SK-N-SH (cell line): Measurements from ENCODE around the gene LCN10. TPM values are rescaled to one million over a fixed set of nuclear protein-coding genes. Genes with fewer than 3 reads are reported as not detected.
"Not testable (repeated sequence)": the region's sequence is repeated elsewhere in the genome, so short reads cannot be mapped to it uniquely, and the experiment has no call there.

Source experiments
- CTCF ChIA-PET: fragments of 300-600, 350-600 bp; formaldehyde crosslinking; extraction: SDS; loops from one replicate; lab custom pipeline; 2021; lab: Yijun Ruan, JAX
- POLR2A ChIA-PET: fragments of 350-600 bp; sonication (Branson Sonifier 250); formaldehyde crosslinking; extraction: SDS; loops from one replicate; lab custom pipeline; 2020; ENCODE audit warnings: antibody characterized with exemption, inconsistent platforms; lab: Yijun Ruan, JAX
- DNase-seq: peaks from one replicate; pipeline ENCODE4 v3.0.0; 2012
- H2AFZ ChIP-seq: fragments of 200-600 bp; sonication (generic); 2 replicates; pipeline ENCODE4 v1.8.1; 2016; ENCODE audit warnings: antibody characterized with exemption, mild to moderate bottlenecking, low read depth
- H3F3A ChIP-seq: fragments of 200-600 bp; sonication (generic); replicated peaks from 2 replicates; pipeline ENCODE3; 2016; ENCODE audit warnings: antibody characterized with exemption, mild to moderate bottlenecking; ENCODE audit not compliant: insufficient read depth
- H3K27ac ChIP-seq, 2 experiments: fragments of 200-500 bp in 1 of 2; fragments of 200-600 bp in 1 of 2; sonication (Bioruptor generic) in 1 of 2; sonication (generic), shearing (Covaris generic) in 1 of 2; 2 replicates each; pipeline versions ENCODE4 v1.5.1 to v1.6.1; 2014 to 2016; ENCODE audit warnings: low read depth in 2 of 2, inconsistent platforms in 1 of 2, low read length in 1 of 2, mild to moderate bottlenecking in 1 of 2, mixed read lengths in 1 of 2
- H3K27me3 ChIP-seq: fragments of 200-600 bp; sonication (generic), shearing (Covaris generic); 2 replicates; pipeline ENCODE4 v1.6.1; 2016; ENCODE audit warnings: mixed run types; ENCODE audit not compliant: insufficient read depth
- H3K36me3 ChIP-seq, 2 experiments: fragments of 200-500 bp in 1 of 2; fragments of 200-600 bp in 1 of 2; sonication (Bioruptor generic) in 1 of 2; sonication (generic) in 1 of 2; replicated peaks in 1 of 2; 2 replicates each; pipeline versions ENCODE3 to v1.5.1; 2014 to 2016; ENCODE audit warnings: low read length in 1 of 2, mild to moderate bottlenecking in 1 of 2; ENCODE audit not compliant: insufficient read depth in 2 of 2, control insufficient read depth in 1 of 2
- H3K4me1 ChIP-seq, 2 experiments: fragments of 200-500 bp in 1 of 2; fragments of 200-600 bp in 1 of 2; sonication (Bioruptor generic) in 1 of 2; sonication (generic), shearing (Covaris generic) in 1 of 2; 2 replicates each; pipeline versions ENCODE4 v1.5.1 to v1.6.1; 2014 to 2016; ENCODE audit warnings: low read depth in 1 of 2, low read length in 1 of 2, mixed run types in 1 of 2; ENCODE audit not compliant: insufficient read depth in 2 of 2, control insufficient read depth in 1 of 2
- H3K4me2 ChIP-seq: fragments of 200-600 bp; sonication (generic), shearing (Covaris generic); 2 replicates; pipeline ENCODE4 v1.6.1; 2017; ENCODE audit warnings: mixed run types
- H3K4me3 ChIP-seq, 2 experiments: fragments of 200-500 bp in 1 of 2; fragments of 200-600 bp in 1 of 2; sonication (Bioruptor generic) in 1 of 2; sonication (generic), shearing (Covaris generic) in 1 of 2; 2 replicates each; pipeline versions ENCODE4 v1.5.1 to v1.8.1; 2014 to 2016; ENCODE audit warnings: low read depth in 2 of 2, inconsistent platforms in 1 of 2, low read length in 1 of 2, mild to moderate bottlenecking in 1 of 2, mixed read lengths in 1 of 2, moderate library complexity in 1 of 2
- H3K79me2 ChIP-seq: fragments of 200-600 bp; sonication (generic); 2 replicates; pipeline ENCODE4 v1.8.1; 2017; ENCODE audit warnings: mild to moderate bottlenecking; ENCODE audit not compliant: insufficient read depth
- H3K9ac ChIP-seq: fragments of 200-600 bp; sonication (generic); 2 replicates; pipeline ENCODE4 v1.6.1; 2017; ENCODE audit warnings: mixed run types
- H3K9me2 ChIP-seq: fragments of 200-600 bp; sonication (generic); 2 replicates; pipeline ENCODE4 v1.6.1; 2017; ENCODE audit warnings: mixed run types
- H3K9me3 ChIP-seq: fragments of 200-600 bp; sonication (generic); 2 replicates; pipeline ENCODE4 v1.6.1; 2017; ENCODE audit warnings: mixed run types, mild to moderate bottlenecking, moderate library complexity
- H4K20me1 ChIP-seq: fragments of 200-600 bp; sonication (generic); 2 replicates; pipeline ENCODE4 v1.6.1; 2017; ENCODE audit warnings: mild to moderate bottlenecking, mixed run types; ENCODE audit not compliant: insufficient read depth
- CTCF ChIP-seq: fragments of 200-600 bp; sonication (generic); IDR thresholded peaks from 2 replicates; pipeline ENCODE4 v1.6.1; 2017; ENCODE audit warnings: antibody characterized with exemption, mild to moderate bottlenecking, moderate library complexity
- EP300 ChIP-seq, 2 experiments: IDR thresholded peaks; 2 replicates each; pipeline versions ENCODE4 v1.4.0 to v1.6.1; 2012; ENCODE audit warnings: borderline replicate concordance in 1 of 2, low read depth in 1 of 2, low read length in 1 of 2
- EZH2phosphoT487 ChIP-seq: fragments of 200-600 bp; sonication (generic); IDR thresholded peaks from 2 replicates; pipeline ENCODE4 v1.6.1; 2017; ENCODE audit warnings: low read depth, mixed run types, mild to moderate bottlenecking, antibody characterized with exemption, moderate library complexity, borderline replicate concordance
- FOSL2 ChIP-seq: IDR thresholded peaks from 2 replicates; pipeline ENCODE4 v1.4.0; 2012; ENCODE audit warnings: low read depth, mild to moderate bottlenecking, moderate library complexity, borderline replicate concordance
- GABPA ChIP-seq: IDR thresholded peaks from 2 replicates; pipeline ENCODE4 v1.4.0; 2012; ENCODE audit warnings: low read depth, mild to moderate bottlenecking
- MAX ChIP-seq: IDR thresholded peaks from 2 replicates; pipeline ENCODE4 v1.4.0; 2012; ENCODE audit warnings: low read depth
- REST ChIP-seq: IDR thresholded peaks from 2 replicates; pipeline ENCODE4 v1.6.1; 2012; ENCODE audit warnings: mild to moderate bottlenecking, low read depth, low read length, moderate library complexity
- RXRA ChIP-seq: IDR thresholded peaks from 2 replicates; pipeline ENCODE4 v1.4.0; 2012; ENCODE audit warnings: low read depth, mild to moderate bottlenecking, borderline replicate concordance
- TAF1 ChIP-seq: IDR thresholded peaks from 2 replicates; pipeline ENCODE4 v1.6.1; 2012; ENCODE audit warnings: low read depth, mild to moderate bottlenecking, low read length, moderate library complexity, borderline replicate concordance
- USF1 ChIP-seq: IDR thresholded peaks from 2 replicates; pipeline ENCODE4 v1.4.0; 2012; ENCODE audit warnings: low read depth, borderline replicate concordance
- YY1 ChIP-seq: IDR thresholded peaks from 2 replicates; pipeline ENCODE4 v1.4.0; 2012; ENCODE audit warnings: low read depth, mild to moderate bottlenecking
- WGBS: methylation state at CpG from one replicate; pipeline ENCODE4 v1.1.6; 2017; ENCODE audit warnings: low lambda C conversion rate; 5-methylcytosine and 5-hydroxymethylcytosine counted together
- polyA plus RNA-seq, 3 experiments: library from polyadenylated mRNA; depleted of rRNA; stranded (reverse); fragments of >200 nt; gene quantifications; 2 replicates each; pipeline ENCODE4 v1.2.3, GENCODE V29; 2012

Gene LCN10
- polyA plus RNA-seq, 1 of the 3 experiments (the other 2 are of a cell fraction) = not detected

GRCh38 chr9:136765745-136766409 is 23.1 kb upstream of the LCN10 start:
- not testable (repeated sequence) for H3K4me2 ChIP-seq, H3K4me3 ChIP-seq, H3K27me3 ChIP-seq, H3F3A ChIP-seq, DNase-seq, H2AFZ ChIP-seq, H3K79me2 ChIP-seq, H3K9me2 ChIP-seq, H4K20me1 ChIP-seq, H3K36me3 ChIP-seq, H3K9me3 ChIP-seq, H3K4me1 ChIP-seq, H3K27ac ChIP-seq, H3K9ac ChIP-seq
- ChIA-PET CTCF (interaction anchor here (1.0 to 3.7 kb wide), 7 partner anchors 8 to 94 kb away, joined by 3 to 22 read pairs (median 6); partner anchors contain the start of gene LCN8), POLR2A (interaction anchor here (1.0 kb wide), 1 partner anchor 38 kb away, joined by 3 read pairs; no protein-coding TSS in a partner anchor)
- 79% methylated on average over 14 of the region's 14 CpGs for WGBS

- Histone ChIP-seq H3K4me2 (no peak overlapping the region), H3F3A (no peaks in the 10 kb centered on the region), H3K4me1 (peaks cover 0 to 14% of the 10 kb centered on the region in 2 experiments; a peak in 1 of 4 replicates), H3K27ac (no peak overlapping the region), H4K20me1 (no peaks in the 10 kb centered on the region), H2AFZ (no peak overlapping the region), H3K9me2 (no peaks in the 10 kb centered on the region), H3K36me3 (no peaks in the 10 kb centered on the region), H3K4me3 (no peak overlapping the region), H3K9ac (no peak overlapping the region), H3K79me2 (no peaks in the 10 kb centered on the region), H3K27me3 (no peaks in the 10 kb centered on the region; the same call in 1 of the 2 replicates), H3K9me3 (no peaks in the 10 kb centered on the region)
- WGBS = 92% methylated on average over 1 of the region's 14 CpGs
- DNase-seq = no peak
- ChIA-PET CTCF (no interaction called here), POLR2A (no interaction called here)
- TF ChIP-seq FOSL2 = no peak
- TF ChIP-seq EP300 (IDR thresholded peaks at IDR 0.05; ENCODE audit: borderline replicate concordance in 1 of 2, low read depth in 1 of 2, low read length in 1 of 2) = no peak
- TF ChIP-seq GABPA = no peak
- no peak for TF ChIP-seq CTCF
- no peak for TF ChIP-seq MAX
- TF ChIP-seq USF1 = no peak
- TF ChIP-seq YY1 = no peak
- TF ChIP-seq REST = no peak
- no peak for TF ChIP-seq EZH2phosphoT487
- no peak for TF ChIP-seq RXRA
- no peak for TF ChIP-seq TAF1
Measured at GRCh38 chr9:136765041-136765440, 22.3 kb upstream of the LCN10 start.
